Tibial artery (tissue), 4 donors: ENCODE data around the gene GGCX.
"Not testable (repeated sequence)": the region's sequence is repeated elsewhere in the genome, so short reads cannot be mapped to it uniquely, and the experiment has no call there.

ENCODE experiments used
- DNase-seq, 2 donors: peaks; one replicate each; pipeline ENCODE4 v3.0.0-alpha.2; 2019
- H3K27ac ChIP-seq, 2 donors: fragments of 200-600 bp; sonication (generic) in 1 of 2; 1 replicate in 1 of 2; 2 replicates in 1 of 2; pipeline ENCODE4 v1.5.1; 2018 to 2019; ENCODE audit warnings: mild to moderate bottlenecking in 1 of 2
- H3K27me3 ChIP-seq, 2 donors: fragments of 200-600 bp; sonication (generic) in 1 of 2; one replicate each; pipeline versions ENCODE4 v1.5.1 to v1.6.0; 2016 to 2019
- H3K36me3 ChIP-seq, 3 donors: fragments of 200-600 bp; sonication (generic) in 2 of 3; one replicate each; pipeline ENCODE4 v1.5.1; 2016 to 2019; ENCODE audit warnings: mild to moderate bottlenecking in 2 of 3
- H3K4me1 ChIP-seq, 4 donors: fragments of 200-600 bp; sonication (generic) in 2 of 4; 1 replicate in 3 of 4; 2 replicates in 1 of 4; pipeline ENCODE4 v1.5.1; 2016 to 2019
- H3K4me3 ChIP-seq, 2 donors: fragments of 200-600 bp; sonication (generic) in 1 of 2; 1 replicate in 1 of 2; 2 replicates in 1 of 2; pipeline ENCODE4 v1.5.1; 2018 to 2019; ENCODE audit warnings: mild to moderate bottlenecking in 2 of 2
- H3K9me3 ChIP-seq, 3 donors: fragments of 200-600 bp; sonication (generic) in 1 of 3; one replicate each; pipeline ENCODE4 v1.5.1; 2016 to 2019
- intact Hi-C: fragments of 100-400 bp; cut with DNase I; formaldehyde crosslinking; loops from one replicate; pipeline ENCODE4 v1.15.0; 2023; ENCODE audit warnings: low total_unique reads
- TF ChIP-seq, protein P1 (sequence below), 2 experiments: fragments of 200-600 bp in 1 of 2; fragments of 450-650 bp in 1 of 2; IDR thresholded peaks; one replicate each; pipeline ENCODE4 v1.5.1; 2017 to 2019; ENCODE audit warnings: antibody characterized with exemption in 2 of 2, mild to moderate bottlenecking in 1 of 2, moderate library complexity in 1 of 2

GGCX gene

DNA sequence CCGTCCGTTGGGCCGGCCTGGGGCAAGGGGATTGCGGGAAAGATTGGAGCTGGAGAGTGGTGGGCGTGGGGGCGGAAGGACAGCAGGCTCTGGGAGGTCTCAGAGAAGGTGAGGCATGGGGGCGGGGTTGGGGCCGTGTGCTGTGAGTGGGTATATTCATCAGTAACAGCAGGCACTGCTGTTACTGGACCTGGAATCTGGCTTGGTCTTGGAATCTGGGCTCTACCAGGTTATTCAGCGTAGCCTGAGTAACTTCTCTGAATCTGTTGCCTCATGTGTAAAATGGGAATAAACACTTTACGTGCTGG lies 34.7 kb upstream of the GGCX start:
- DNase-seq = no peak
- H3K27ac ChIP-seq = peak overlapping the region; percentile 83 to 98
- intact Hi-C loops = no loop called here
- H3K9me3 ChIP-seq = no peaks in the 10 kb centered on the region
- peak overlapping the region; percentile 64 to 94 for H3K4me3 ChIP-seq
- TF ChIP-seq, protein P1, sequence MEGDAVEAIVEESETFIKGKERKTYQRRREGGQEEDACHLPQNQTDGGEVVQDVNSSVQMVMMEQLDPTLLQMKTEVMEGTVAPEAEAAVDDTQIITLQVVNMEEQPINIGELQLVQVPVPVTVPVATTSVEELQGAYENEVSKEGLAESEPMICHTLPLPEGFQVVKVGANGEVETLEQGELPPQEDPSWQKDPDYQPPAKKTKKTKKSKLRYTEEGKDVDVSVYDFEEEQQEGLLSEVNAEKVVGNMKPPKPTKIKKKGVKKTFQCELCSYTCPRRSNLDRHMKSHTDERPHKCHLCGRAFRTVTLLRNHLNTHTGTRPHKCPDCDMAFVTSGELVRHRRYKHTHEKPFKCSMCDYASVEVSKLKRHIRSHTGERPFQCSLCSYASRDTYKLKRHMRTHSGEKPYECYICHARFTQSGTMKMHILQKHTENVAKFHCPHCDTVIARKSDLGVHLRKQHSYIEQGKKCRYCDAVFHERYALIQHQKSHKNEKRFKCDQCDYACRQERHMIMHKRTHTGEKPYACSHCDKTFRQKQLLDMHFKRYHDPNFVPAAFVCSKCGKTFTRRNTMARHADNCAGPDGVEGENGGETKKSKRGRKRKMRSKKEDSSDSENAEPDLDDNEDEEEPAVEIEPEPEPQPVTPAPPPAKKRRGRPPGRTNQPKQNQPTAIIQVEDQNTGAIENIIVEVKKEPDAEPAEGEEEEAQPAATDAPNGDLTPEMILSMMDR (IDR thresholded peaks at IDR 0.05) = no peak
- peaks cover 0 to 61% (median 31%) of the 10 kb centered on the region in 4 donors for H3K4me1 ChIP-seq
- H3K27me3 ChIP-seq = no peaks in the 10 kb centered on the region
- peaks cover 6 to 45% (median 24%) of the 10 kb centered on the region in 3 donors for H3K36me3 ChIP-seq

DNA sequence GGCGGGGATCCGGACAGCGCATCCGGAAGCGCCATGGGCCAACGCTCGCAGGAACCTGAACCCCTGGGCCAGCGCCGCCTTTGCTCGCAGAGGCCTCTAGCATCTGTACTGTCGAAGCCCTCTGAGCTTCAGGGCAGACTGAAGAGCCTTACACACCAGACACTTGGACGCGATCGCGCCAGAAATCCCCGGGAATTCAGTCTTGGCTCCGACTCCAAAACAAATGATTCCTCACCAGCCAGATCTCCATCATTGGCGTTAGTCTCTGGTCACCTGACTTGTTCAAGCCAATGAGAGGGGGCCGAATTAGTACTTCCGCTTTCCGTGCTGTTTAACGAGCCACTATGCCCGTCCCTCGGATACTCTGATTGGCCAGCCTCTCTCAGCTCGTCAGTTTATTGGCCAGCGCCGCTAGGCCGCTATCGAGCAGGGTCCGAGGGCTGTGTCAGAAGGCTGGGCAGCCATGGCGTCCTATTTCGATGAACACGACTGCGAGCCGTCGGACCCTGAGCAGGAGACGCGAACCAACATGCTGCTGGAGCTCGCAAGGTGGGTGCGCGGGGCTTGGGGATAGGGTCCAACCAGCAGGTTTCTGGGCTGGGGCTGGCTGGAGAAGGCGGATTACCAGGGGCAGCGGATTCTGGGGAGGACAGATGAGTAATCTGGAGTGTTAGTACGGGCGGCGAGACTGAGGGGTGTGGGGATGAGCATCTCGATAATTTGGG lies 34.2 kb upstream of the GGCX start, which contains the start of gene RNF181:
Gene RNF181, plus strand, starts transcription at position 445 of the 725 bp plus-strand sequence. Its CDS starts 19 bp downstream, at position 464.
- intact Hi-C loops = no loop called here
- peaks cover 6 to 40% (median 24%) of the 10 kb centered on the region in 3 donors for H3K36me3 ChIP-seq
- no peaks in the 10 kb centered on the region for H3K27me3 ChIP-seq
- H3K27ac ChIP-seq = peak within 1 kb of the TSS; percentile 83 to 98
- no peaks in the 10 kb centered on the region for H3K9me3 ChIP-seq
- H3K4me1 ChIP-seq = peaks cover 0 to 61% (median 31%) of the 10 kb centered on the region in 4 donors
- peak; percentile 98 for DNase-seq
- peak within 1 kb of the TSS; percentile 64 to 94 for H3K4me3 ChIP-seq
- TF ChIP-seq, protein P1 (IDR thresholded peaks at IDR 0.05) = no peak

DNA sequence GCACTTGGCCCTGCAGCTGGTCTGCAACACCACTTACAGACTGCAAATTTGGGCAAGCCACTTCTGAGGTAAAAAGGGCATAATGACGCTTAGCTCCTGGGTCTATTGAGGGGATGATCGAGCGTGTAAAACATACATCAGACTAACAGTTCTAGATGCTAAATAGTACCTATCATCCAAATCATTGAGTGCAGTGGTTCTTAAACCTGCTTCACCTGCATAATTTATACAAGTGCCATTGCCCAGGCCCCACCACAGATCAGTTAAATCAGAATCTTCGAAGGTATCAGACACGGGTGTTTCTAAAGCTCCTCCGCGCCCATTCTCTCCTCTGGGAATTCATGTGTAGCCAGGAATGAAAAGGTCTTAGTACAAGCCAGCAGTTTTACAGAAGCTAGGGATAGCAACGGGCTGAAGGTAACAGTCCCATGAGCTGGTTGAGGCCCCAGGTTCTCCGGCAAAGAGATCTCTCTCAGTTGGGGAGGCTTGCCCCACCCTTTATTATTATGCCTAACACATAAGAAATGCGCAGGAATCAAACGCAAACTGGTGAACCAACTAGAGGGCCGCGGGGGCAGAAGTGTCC lies 33.5 kb upstream of the GGCX start:
- Histone ChIP-seq H3K27me3 (no peaks in the 10 kb centered on the region), H3K4me1 (peaks cover 0 to 60% (median 37%) of the 10 kb centered on the region in 4 donors), H3K4me3 (peak overlapping the region; percentile 64 to 94), H3K9me3 (no peaks in the 10 kb centered on the region), H3K27ac (peak overlapping the region; percentile 83 to 98), H3K36me3 (peaks cover 6 to 33% (median 24%) of the 10 kb centered on the region in 3 donors)
- DNase-seq = no peak
- TF ChIP-seq, protein P1 (IDR thresholded peaks at IDR 0.05) = no peak
- intact Hi-C loops = no loop called here

DNA sequence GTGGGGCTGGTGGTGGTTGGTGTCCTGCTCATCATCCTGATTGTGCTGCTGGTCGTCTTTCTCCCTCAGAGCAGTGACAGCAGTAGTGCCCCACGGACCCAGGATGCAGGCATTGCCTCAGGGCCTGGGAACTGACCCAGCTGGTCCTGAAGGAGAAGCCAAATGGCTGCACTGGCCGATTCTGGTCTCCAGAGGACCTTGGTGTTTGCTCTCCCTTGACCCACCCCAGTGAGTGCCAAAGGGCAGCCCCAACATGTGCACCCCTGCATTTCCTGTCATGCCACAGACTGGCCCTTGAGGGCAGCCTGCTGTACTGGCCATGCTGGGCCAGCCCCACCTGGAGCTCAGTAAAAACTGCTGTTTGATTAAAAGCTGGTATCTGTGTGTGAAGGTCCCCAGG lies 31.7 kb upstream of the GGCX start:
- H3K4me1 ChIP-seq = peaks cover 0 to 63% (median 51%) of the 10 kb centered on the region in 4 donors
- no peak overlapping the region for H3K4me3 ChIP-seq
- peaks cover 6 to 15% (median 14%) of the 10 kb centered on the region in 3 donors for H3K36me3 ChIP-seq
- H3K27me3 ChIP-seq = no peaks in the 10 kb centered on the region
- intact Hi-C loops = no loop called here
- DNase-seq = no peak
- H3K9me3 ChIP-seq = no peaks in the 10 kb centered on the region
- TF ChIP-seq, protein P1 (IDR thresholded peaks at IDR 0.05) = no peak
- no peak overlapping the region for H3K27ac ChIP-seq

DNA sequence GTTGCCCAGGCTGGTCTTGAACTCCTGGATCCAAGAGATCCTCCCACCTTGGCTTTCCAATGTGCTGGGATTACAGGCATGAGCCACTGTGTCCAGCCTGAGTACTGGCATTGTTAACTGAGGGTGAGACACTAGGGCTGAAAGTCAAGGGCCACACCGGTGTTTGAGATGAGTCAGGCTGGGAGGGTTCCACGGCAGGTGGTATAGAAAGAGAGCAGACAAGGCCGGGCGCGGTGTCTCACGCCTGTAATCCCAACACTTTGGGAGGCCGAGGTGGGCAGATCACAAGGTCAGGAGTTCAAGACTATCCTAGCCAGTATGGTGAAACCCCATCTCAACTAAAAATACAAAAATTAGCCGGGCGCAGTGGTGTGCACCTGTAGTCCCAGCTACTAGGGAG lies 31.0 kb upstream of the GGCX start:
- Histone ChIP-seq H3K27ac (peak overlapping the region in 1 of 2 donors; percentile 64), H3K4me1 (peaks cover 0 to 66% (median 49%) of the 10 kb centered on the region in 4 donors)
- intact Hi-C loops, H3K27me3 ChIP-seq, DNase-seq, H3K36me3 ChIP-seq, H3K9me3 ChIP-seq, H3K4me3 ChIP-seq: not testable (repeated sequence)

DNA sequence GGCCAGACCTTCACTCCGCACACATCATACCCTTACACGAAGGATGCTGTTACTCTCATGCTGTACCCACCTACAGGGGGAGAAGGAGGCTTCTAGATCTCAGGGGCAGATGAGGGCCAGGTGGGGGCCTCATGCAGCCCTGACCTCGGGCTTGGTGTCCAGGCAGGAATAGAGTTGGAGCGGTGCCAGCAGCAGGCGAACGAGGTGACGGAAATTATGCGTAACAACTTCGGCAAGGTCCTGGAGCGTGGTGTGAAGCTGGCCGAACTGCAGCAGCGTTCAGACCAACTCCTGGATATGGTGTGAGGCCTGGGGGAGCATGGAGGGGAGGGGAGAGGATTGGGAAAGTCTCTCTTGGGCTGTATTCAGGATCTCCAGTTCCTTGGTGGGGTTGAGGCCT lies 30.3 kb upstream of the GGCX start:
- H3K27me3 ChIP-seq = no peaks in the 10 kb centered on the region
- H3K36me3 ChIP-seq = peaks cover 0 to 1% (median under 1%) of the 10 kb centered on the region in 3 donors
- no peak for DNase-seq
- no peak overlapping the region for H3K4me3 ChIP-seq
- peaks cover 0 to 63% (median 42%) of the 10 kb centered on the region in 4 donors for H3K4me1 ChIP-seq
- intact Hi-C loops = no loop called here
- TF ChIP-seq, protein P1 (IDR thresholded peaks at IDR 0.05) = no peak
- H3K9me3 ChIP-seq = no peaks in the 10 kb centered on the region
- H3K27ac ChIP-seq = peak overlapping the region; percentile 52 to 64
